DMS79 (cell line): Measurements from ENCODE around the gene MIER3.
"Not testable (repeated sequence)": the region's sequence is repeated elsewhere in the genome, so short reads cannot be mapped to it uniquely, and the experiment has no call there.

Experiments
- DNase-seq: peaks from one replicate; lab custom pipeline; 2025; lab: John Stamatoyannopoulos, UW

MIER3 gene

GRCh38 chr5:56951946-56952691 lies at the start of gene MIER3:
Gene MIER3 (minus strand): TSS chr5:56952123. CDS start chr5:56952102, 21 bp downstream.
- no peak for DNase-seq

GRCh38 chr5:56995596-56995995 lies 43.7 kb upstream of the MIER3 start:
- no peak for DNase-seq

- DNase-seq = no peak
These were observed 41.3 kb upstream of the MIER3 start for GRCh38 chr5:56993241-56993640.

GRCh38 chr5:56989676-56990075 lies 37.8 kb upstream of the MIER3 start:
- no peak for DNase-seq

GRCh38 chr5:56988490-56988889 lies 36.6 kb upstream of the MIER3 start:
- DNase-seq = no peak

GRCh38 chr5:56987171-56987570 lies 35.2 kb upstream of the MIER3 start:
- no peak for DNase-seq

- no peak for DNase-seq
These were observed 34.7 kb upstream of the MIER3 start for GRCh38 chr5:56986626-56986947.

- no peak for DNase-seq
These were observed 34.2 kb upstream of the MIER3 start for GRCh38 chr5:56985936-56986625.

GRCh38 chr5:56984445-56984844 lies 32.5 kb upstream of the MIER3 start:
- DNase-seq = no peak

GRCh38 chr5:56983593-56984361 lies 31.9 kb upstream of the MIER3 start:
- no peak for DNase-seq

GRCh38 chr5:56981548-56982315 lies 29.8 kb upstream of the MIER3 start:
- DNase-seq = no peak

- DNase-seq = no peak
These were observed 28.0 kb upstream of the MIER3 start for GRCh38 chr5:56979968-56980367.

- not testable (repeated sequence) for DNase-seq
These were observed 27.6 kb upstream of the MIER3 start for GRCh38 chr5:56979526-56979925.

- DNase-seq = no peak
These were observed 25.9 kb upstream of the MIER3 start for GRCh38 chr5:56977822-56978221.

- no peak for DNase-seq
These were observed 25.1 kb upstream of the MIER3 start for GRCh38 chr5:56977021-56977420.

GRCh38 chr5:56974241-56974640 lies 22.3 kb upstream of the MIER3 start:
- no peak for DNase-seq

GRCh38 chr5:56973473-56973872 lies 21.6 kb upstream of the MIER3 start:
- no peak for DNase-seq

- no peak for DNase-seq
These were observed 19.4 kb upstream of the MIER3 start for GRCh38 chr5:56971275-56971674.

GRCh38 chr5:56964173-56964572 lies 12.2 kb upstream of the MIER3 start:
- DNase-seq = no peak

GRCh38 chr5:56963246-56963645 lies 11.3 kb upstream of the MIER3 start:
- DNase-seq = no peak

GRCh38 chr5:56962286-56962685 lies 10.4 kb upstream of the MIER3 start:
- DNase-seq = no peak

GRCh38 chr5:56961746-56962145 lies 9.8 kb upstream of the MIER3 start:
- no peak for DNase-seq
